Stimulated activated CD8-positive, alpha-beta memory T cell treated with anti-CD3 and anti-CD28 coated beads, Interleukin-7, amount 100 ng/mL, for 24 hours (primary cell): ENCODE results near the gene POC5.

Experiments
- DNase-seq: peaks from one replicate; pipeline ENCODE4 v3.0.0-alpha.2; 2020; ENCODE audit warnings: low read depth

POC5 gene

GRCh38 chr5:75660678-75661465 lies 56.4 kb downstream of the POC5 start:
- DNase-seq = no peak

DNA sequence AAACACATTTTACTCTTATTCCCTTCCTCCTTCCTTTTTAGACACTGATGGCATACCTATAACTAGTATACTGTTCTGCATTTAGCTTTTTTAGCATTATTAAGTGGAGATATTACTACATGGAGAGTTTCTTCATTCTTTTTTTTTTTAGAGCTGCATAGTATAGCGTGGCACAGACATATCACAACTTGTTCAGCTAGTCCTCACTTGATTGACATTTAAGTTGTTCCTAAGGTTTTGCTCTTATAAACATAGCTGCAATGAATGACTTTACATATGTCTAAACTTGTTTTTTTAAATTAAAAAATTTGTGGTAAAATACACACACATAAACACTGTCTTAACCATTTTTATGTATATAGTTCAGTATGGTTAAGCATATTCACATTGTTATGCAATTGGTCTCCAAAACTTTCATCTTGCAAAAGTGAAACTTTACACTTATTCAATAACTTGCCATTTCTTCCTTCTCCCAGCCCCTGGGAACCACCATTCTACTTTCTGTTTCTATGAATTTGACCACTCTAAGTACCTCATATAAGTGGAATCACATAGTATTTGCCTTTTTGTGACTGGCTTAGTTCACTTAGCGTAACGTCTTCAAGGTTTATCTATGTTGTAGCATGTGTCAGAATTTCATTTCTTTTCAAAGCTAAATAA lies 57.3 kb downstream of the POC5 start:
- no peak for DNase-seq

DNA sequence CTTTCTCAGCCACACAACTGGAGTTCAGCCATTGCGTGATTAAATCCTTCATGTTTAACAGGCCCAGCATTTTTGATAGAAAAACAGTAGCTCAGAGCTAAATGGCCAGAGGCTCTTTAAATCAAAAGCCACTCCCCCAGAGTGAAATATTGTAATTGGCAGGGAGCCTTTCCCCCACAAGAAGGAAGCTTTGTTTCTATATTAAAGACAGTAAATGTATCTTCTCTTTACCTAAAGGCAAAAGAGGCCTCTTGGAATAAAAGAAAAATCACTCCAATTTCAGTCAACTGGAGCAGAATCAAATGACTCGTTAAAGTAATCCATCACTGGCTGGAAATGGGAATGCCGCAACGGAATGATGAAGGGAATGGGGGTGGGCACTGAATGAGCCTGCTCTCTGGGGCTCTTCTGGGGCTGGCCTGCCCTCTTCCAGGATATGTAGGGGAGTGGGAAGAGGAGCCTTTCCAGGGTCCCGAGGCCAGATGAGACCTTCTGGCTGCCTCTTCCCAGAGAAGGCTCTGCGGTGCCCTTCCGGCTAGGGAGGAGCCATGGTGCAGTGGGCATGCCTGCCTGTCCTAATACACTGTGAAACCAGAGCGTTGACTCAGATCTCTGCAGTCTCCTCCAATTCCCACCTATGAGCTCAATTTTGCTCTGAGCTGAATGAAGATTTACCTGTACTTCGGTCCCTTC lies 60.8 kb downstream of the POC5 start:
- DNase-seq = no peak

GRCh38 chr5:75654693-75655295 lies 62.4 kb downstream of the POC5 start:
- no peak for DNase-seq

GRCh38 chr5:75653521-75653920 lies 63.7 kb downstream of the POC5 start:
- DNase-seq = no peak

DNA sequence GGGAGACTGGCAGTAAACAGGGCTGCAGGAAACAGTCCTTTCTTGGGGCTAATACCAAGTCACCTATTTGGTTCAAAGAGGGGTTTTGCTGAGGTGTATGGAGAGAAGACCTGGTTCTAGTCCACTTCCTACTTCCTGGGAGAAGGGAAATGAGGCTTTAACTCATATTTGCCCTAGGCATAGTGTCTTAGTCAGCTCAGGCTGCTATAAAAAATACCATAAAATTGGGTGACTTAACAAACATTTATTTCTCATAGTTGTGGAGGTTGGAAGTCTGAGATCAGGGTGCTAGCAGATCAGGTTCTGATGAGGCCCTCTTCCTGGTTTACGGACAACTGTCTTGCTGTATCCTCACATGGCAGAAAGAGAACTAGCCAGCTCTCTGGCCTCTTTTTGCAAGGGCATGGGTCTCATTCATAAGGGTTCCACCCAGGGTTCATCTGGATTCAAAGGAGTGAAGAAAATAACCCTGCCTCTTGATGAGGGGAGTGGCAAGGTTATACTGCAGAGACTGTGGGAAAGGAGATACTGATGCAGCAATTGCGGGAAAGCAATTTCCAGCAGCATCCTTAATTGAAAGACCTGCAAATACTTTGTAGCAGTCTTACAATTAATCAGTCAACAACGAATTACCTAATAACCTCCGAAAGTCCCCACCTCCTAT lies 65.5 kb downstream of the POC5 start:
- DNase-seq = no peak

- no peak for DNase-seq
These were observed 68.5 kb downstream of the POC5 start for GRCh38 chr5:75648712-75649111.

- DNase-seq = no peak
These were observed 76.4 kb downstream of the POC5 start for GRCh38 chr5:75640826-75641225.

- no peak for DNase-seq
These were observed 76.8 kb downstream of the POC5 start for GRCh38 chr5:75640395-75640794.

GRCh38 chr5:75639535-75640311 lies 77.5 kb downstream of the POC5 start:
- no peak for DNase-seq

GRCh38 chr5:75637949-75638348 lies 79.3 kb downstream of the POC5 start:
- DNase-seq = no peak

GRCh38 chr5:75632321-75632720 lies 84.9 kb downstream of the POC5 start:
- no peak for DNase-seq

DNA sequence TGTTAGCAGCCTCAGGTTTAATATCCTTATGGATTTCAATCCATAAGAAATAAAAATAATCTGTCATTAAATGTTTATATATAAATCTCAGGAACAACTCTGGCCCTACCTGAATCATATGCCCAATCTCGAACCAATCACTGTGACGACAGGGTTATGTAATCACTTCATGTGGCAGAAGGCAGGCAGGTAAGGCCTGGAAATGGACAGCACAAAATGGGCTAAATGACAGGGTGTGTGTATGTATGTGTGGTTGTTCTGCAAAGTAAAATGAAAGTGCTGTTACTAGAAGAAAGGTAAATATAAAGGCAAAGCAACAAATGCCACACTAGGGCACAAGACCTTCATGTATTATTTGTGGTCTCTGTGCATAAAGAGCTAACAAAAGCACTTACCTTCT lies 86.4 kb downstream of the POC5 start:
- no peak for DNase-seq

GRCh38 chr5:75627801-75628200 lies 89.4 kb downstream of the POC5 start:
- DNase-seq = no peak

- DNase-seq = no peak
These were observed 90.3 kb downstream of the POC5 start for GRCh38 chr5:75626959-75627358.
